ENCODE measurements around the gene RGS6.
A peak's percentile ranks its signal among the peaks of the same experiment; 100 is the strongest.

RGS6 gene

GRCh38 chr14:72094844-72095582, 162.8 kb downstream of the RGS6 start:
- DNase-seq = no peak

- no peak for DNase-seq
Observed at GRCh38 chr14:72097173-72097783, 165.0 kb downstream of the RGS6 start.

GRCh38 chr14:72098210-72098609, 166.0 kb downstream of the RGS6 start:
- no peak for DNase-seq

GRCh38 chr14:72099566-72099965, 167.3 kb downstream of the RGS6 start:
- DNase-seq = no peak

- DNase-seq = no peak
Observed at GRCh38 chr14:72104011-72104613, 171.9 kb downstream of the RGS6 start.

- DNase-seq = peak; percentile 28 to 50
Observed at GRCh38 chr14:72111911-72112310, 179.7 kb downstream of the RGS6 start.

- no peak for DNase-seq
Observed at GRCh38 chr14:72118841-72119240, 186.6 kb downstream of the RGS6 start.

GRCh38 chr14:72120315-72120714, 188.1 kb downstream of the RGS6 start:
- no peak for DNase-seq

GRCh38 chr14:72123755-72124154, 191.5 kb downstream of the RGS6 start:
- DNase-seq = no peak

- no peak for DNase-seq
Observed at GRCh38 chr14:72124171-72124570, 191.9 kb downstream of the RGS6 start.

GRCh38 chr14:72126091-72126490, 193.9 kb downstream of the RGS6 start:
- DNase-seq = no peak

- no peak for DNase-seq
Observed at GRCh38 chr14:72126561-72126960, 194.3 kb downstream of the RGS6 start.

- DNase-seq = no peak
Observed at GRCh38 chr14:72128629-72129028, 196.4 kb downstream of the RGS6 start.

GRCh38 chr14:72129291-72129690, 197.1 kb downstream of the RGS6 start:
- no peak for DNase-seq

GRCh38 chr14:72141084-72141483, 208.9 kb downstream of the RGS6 start:
- no peak for DNase-seq

- no peak for DNase-seq
Observed at GRCh38 chr14:72142328-72142727, 210.1 kb downstream of the RGS6 start.

GRCh38 chr14:72146241-72146640, 214.0 kb downstream of the RGS6 start:
- DNase-seq = no peak

GRCh38 chr14:72154645-72155378, 222.6 kb downstream of the RGS6 start:
- no peak for DNase-seq

- no peak for DNase-seq
Observed at GRCh38 chr14:72155379-72155993, 223.3 kb downstream of the RGS6 start.

GRCh38 chr14:72164420-72165228, 232.4 kb downstream of the RGS6 start:
- DNase-seq = no peak

- no peak for DNase-seq
Observed at GRCh38 chr14:72165229-72165698, 233.0 kb downstream of the RGS6 start.

- DNase-seq = no peak
Observed at GRCh38 chr14:72169521-72169920, 237.3 kb downstream of the RGS6 start.

All from cerebellar nuclear complex (tissue), 1 donor.